ENCODE measurements around the gene XIRP2. TPM values are rescaled to one million over a fixed set of nuclear protein-coding genes. Genes with fewer than 3 reads are reported as not detected.

The XIRP2 gene
- total RNA-seq, 2 experiments from 2014 or later, result not detected

- ChIA-PET POLR2A (no interaction called here), CTCF (no interaction called here)
- intact Hi-C loops (cut with micrococcal nuclease), result no loop called here
- Mint-ChIP-seq H3K4me3 (no peak overlapping the region), H3K9me3 (no peaks in the 10 kb centered on the region), H3K27ac (no peak overlapping the region), H3K27me3 (no peaks in the 10 kb centered on the region), H3K36me3 (ENCODE audit: low read depth) (no peaks in the 10 kb centered on the region), H3K4me1 (ENCODE audit: low read depth) (no peaks in the 10 kb centered on the region)
- DNase-seq, result no peak
- ATAC-seq, result no peak
- no peak for TF ChIP-seq CTCF (IDR thresholded peaks at IDR 0.05)
Observed at GRCh38 chr2:166862468-166863132, 25.7 kb upstream of the XIRP2 start.

GRCh38 chr2:166867874-166868514 is 20.3 kb upstream of the XIRP2 start:
- intact Hi-C loops (cut with micrococcal nuclease), result no loop called here
- DNase-seq, result no peak
- ATAC-seq, result no peak
- H3K27ac Mint-ChIP-seq, result no peak overlapping the region
- H3K4me3 Mint-ChIP-seq, result no peak overlapping the region
- H3K36me3 Mint-ChIP-seq (ENCODE audit: low read depth), result no peaks in the 10 kb centered on the region
- H3K4me1 Mint-ChIP-seq (ENCODE audit: low read depth), result no peaks in the 10 kb centered on the region
- TF ChIP-seq CTCF (IDR thresholded peaks at IDR 0.05), result no peak
- ChIA-PET POLR2A (no interaction called here), CTCF (no interaction called here)
- H3K9me3 Mint-ChIP-seq, result peaks cover 2% of the 10 kb centered on the region
- H3K27me3 Mint-ChIP-seq, result no peaks in the 10 kb centered on the region

GRCh38 chr2:166870346-166870745 is 17.9 kb upstream of the XIRP2 start:
- intact Hi-C loops (cut with micrococcal nuclease), result no loop called here
- no peaks in the 10 kb centered on the region for H3K4me1 Mint-ChIP-seq (ENCODE audit: low read depth)
- no peak for TF ChIP-seq CTCF (IDR thresholded peaks at IDR 0.05)
- peaks cover 2% of the 10 kb centered on the region for H3K9me3 Mint-ChIP-seq
- no peaks in the 10 kb centered on the region for H3K27me3 Mint-ChIP-seq
- DNase-seq (no peak), ATAC-seq (no peak)
- H3K36me3 Mint-ChIP-seq (ENCODE audit: low read depth), result no peaks in the 10 kb centered on the region
- ChIA-PET CTCF (no interaction called here), POLR2A (no interaction called here)
- no peak overlapping the region for H3K27ac Mint-ChIP-seq
- no peak overlapping the region for H3K4me3 Mint-ChIP-seq

- Mint-ChIP-seq H3K9me3 (no peaks in the 10 kb centered on the region), H3K27ac (no peak overlapping the region), H3K4me1 (ENCODE audit: low read depth) (no peaks in the 10 kb centered on the region), H3K36me3 (ENCODE audit: low read depth) (no peaks in the 10 kb centered on the region), H3K27me3 (no peaks in the 10 kb centered on the region), H3K4me3 (no peak overlapping the region)
- intact Hi-C loops (cut with micrococcal nuclease), result no loop called here
- no peak for ATAC-seq
- CTCF ChIA-PET, result no interaction called here
- no peak for TF ChIP-seq CTCF (IDR thresholded peaks at IDR 0.05)
- no peak for DNase-seq
- POLR2A ChIA-PET, result no interaction called here
Observed at GRCh38 chr2:166881177-166881576, 7.1 kb upstream of the XIRP2 start.

GRCh38 chr2:166882851-166883250 is 5.4 kb upstream of the XIRP2 start:
- no peak overlapping the region for H3K4me3 Mint-ChIP-seq
- H3K27me3 Mint-ChIP-seq, result no peaks in the 10 kb centered on the region
- POLR2A ChIA-PET, result no interaction called here
- no peak overlapping the region for H3K27ac Mint-ChIP-seq
- CTCF ChIA-PET, result no interaction called here
- H3K36me3 Mint-ChIP-seq (ENCODE audit: low read depth), result no peaks in the 10 kb centered on the region
- intact Hi-C loops (cut with micrococcal nuclease), result no loop called here
- no peak for DNase-seq
- no peaks in the 10 kb centered on the region for H3K9me3 Mint-ChIP-seq
- no peaks in the 10 kb centered on the region for H3K4me1 Mint-ChIP-seq (ENCODE audit: low read depth)
- TF ChIP-seq CTCF (IDR thresholded peaks at IDR 0.05), result no peak
- no peak for ATAC-seq

All from activated CD8-positive, alpha-beta T cell treated with anti-CD3 and anti-CD28 coated beads for 36 hours (primary cell).